Stimulated activated CD8-positive, alpha-beta memory T cell treated with anti-CD3 and anti-CD28 coated beads, Interleukin-12 subunit alpha, Interleukin-12 subunit beta, amount 100 ng/mL, for 24 hours (primary cell): ENCODE results near the gene EPHB2.
"Not testable (repeated sequence)": the region's sequence is repeated elsewhere in the genome, so short reads cannot be mapped to it uniquely, and the experiment has no call there.

ENCODE experiments used
- DNase-seq: peaks from one replicate; pipeline ENCODE4 v3.0.0-alpha.2; 2020; ENCODE audit errors: extremely low read depth

EPHB2 gene

DNA sequence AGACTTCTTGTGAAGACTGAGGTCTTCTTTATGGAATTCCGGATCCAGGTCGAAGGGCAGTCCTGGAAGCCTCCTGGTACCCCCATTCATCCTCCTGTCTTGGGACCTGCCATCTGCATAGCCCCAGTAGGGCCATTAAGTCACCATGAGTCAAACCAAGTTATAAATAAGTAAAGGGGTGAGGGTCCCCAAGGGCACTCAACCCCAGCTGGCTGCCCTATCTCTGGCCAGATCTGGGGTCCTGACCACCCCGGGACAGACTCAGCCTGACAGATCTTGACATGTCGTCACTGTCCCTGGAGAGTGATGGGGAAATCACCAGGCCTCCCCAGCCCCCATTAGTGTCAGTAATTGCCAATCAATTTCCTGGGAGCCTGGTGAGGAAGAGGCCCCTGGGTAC is 108.7 kb downstream of the EPHB2 start:
- no peak for DNase-seq

DNA sequence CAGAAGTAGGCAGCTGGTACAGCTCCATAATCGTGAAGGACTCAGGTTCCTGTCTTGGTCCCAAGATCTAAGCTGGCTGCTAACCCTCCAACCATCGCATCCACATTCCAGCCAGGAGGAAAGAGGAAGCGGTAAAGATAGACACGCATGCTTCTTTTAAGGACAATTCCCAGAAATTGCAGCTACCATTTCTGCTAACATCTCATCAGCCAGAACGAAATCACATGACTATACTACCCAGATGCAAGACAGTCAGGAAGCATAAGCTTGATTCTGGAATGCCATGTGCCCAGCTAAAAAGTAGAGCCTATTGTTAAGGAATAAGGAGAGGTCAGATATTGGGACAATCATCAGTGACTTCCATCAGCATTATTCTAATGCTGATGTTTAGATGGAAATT is 110.4 kb downstream of the EPHB2 start:
- DNase-seq, result no peak

DNA sequence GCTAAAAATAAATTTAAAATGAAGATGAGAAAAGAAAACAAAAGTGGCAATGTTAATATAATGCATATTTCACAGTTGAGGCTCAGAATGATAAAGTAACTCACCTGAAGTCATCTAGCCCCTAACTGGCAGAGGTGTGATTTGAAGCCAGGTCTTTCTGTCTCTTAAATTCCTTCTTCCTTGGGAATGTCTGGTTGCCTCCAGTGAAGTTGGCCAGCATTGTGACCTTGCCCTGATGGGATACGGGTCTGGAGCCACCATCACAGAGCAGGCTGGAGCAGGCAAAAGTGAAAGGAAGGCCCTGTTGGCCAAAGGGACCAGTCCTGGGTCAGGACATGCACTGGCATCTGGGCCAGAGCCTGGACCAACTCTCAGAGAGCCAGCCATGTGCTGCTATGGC is 111.7 kb downstream of the EPHB2 start:
- no peak for DNase-seq

DNA sequence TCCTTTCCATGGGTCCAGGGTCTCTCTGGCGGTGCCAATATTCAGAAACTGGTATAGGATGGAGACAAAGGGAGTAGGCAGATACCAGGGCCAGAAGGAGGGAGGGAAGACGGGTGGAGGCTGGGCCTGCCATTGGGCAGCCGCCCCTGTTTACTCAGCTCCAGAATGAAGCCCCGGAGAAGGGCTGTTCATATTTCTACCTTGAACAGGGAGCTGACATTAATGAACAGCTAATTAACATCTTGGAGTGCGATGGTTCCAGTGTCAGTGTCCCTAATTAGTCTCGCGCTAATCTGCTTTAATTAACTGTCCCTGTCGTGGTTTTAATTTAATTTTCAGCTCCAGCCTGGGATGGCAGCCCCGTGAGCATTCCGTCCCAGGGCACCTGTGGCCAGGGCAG is 113.8 kb downstream of the EPHB2 start:
- no peak for DNase-seq

DNA sequence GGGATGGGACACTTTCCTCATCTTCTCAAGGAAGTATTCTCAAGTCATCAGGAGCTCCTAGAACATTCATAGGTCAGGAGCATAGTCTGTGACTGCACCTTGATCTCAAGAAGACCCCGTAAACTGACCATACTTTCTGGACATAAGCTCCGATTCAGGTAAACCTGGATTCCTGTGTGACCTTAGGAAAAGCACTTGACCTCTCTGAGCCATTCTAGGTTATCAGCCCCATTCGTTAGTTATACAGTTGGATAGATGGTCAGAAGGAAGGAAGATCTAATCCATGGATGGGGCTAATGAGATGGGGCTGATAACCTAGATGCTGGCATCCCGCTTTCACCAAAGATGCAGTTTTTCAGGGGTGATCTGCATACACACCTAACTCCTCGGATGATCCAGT is 114.3 kb downstream of the EPHB2 start:
- no peak for DNase-seq

DNA sequence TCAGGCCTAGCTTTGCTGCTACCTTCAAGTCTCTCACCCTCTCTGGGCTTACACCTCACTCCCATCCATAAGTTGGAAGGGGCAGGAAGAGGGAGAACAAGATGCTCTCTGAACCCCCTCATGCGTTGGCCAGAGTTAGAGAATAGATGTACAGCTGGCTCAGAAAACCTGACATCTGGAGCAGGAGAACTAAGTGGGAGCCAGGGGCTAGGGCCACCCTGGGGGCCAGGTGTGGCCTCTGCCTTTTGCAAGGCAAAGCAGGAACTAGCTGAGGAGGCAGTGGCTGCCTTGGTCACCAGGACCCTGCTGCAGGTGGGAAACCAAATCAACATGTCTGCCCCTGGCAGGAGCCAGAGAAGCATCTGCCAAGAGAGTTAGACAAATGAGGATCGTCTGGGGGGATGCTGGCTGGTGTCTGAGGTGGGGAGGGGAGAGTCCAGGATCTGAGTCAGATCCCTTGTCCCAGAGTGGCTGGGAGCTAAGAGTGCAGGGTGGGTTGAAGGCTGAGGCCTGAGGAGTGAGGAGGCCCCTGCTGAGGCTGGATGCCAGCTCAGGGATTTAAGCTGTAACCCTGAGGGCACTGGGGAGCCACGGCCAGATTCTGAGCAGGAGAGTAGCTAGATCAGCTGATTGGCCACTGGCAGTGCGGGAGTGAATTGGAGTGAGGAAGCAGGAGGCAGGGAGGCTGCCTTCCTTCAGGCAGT is 115.0 kb downstream of the EPHB2 start:
- no peak for DNase-seq

DNA sequence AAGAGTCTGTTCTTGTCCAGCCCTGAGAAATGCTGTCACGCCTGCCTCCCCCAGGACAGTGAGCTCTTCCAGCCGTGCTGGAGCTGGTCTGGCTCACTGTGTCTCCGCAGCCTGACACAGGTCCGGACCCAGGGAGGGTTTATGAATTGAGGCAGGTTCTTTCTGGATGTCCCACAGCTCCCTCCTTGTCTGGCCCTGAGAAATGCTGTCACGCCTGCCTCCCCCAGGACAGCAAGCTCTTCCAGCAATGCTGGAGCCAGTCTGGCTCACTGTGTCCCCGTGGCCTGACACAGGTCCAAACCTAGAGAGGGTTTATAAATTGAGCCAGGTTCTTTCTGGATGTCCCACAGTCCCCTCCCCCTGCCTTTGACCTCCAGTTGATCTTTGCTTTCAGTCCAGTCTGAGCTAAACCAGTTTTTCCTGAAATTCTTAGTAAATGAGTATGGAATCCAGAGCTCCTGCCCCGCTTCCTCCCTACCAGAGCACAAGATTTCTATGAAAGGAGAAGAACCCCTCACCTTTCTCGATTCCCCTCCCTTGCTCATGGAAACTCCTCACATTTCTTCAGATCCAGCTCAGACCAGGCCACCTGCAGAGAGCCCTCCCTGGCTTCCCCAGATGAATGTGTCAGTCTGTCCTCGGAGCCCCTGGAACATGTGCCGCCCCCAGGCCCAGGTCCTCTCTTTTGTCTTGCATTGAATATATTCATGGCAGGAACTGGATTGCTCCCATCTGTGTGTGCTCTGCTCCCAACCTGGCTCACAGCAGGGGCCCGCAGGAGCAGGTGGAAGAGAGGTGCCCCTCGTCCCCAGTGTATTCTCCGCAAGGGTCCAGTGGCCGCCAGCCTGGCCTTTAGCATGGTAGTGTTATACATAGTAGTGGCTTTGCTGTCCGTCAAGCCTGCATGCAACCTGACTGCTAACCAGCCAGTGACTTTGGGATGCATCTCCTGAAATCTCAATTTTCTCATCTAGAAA is 116.3 kb downstream of the EPHB2 start:
- DNase-seq, result no peak

DNA sequence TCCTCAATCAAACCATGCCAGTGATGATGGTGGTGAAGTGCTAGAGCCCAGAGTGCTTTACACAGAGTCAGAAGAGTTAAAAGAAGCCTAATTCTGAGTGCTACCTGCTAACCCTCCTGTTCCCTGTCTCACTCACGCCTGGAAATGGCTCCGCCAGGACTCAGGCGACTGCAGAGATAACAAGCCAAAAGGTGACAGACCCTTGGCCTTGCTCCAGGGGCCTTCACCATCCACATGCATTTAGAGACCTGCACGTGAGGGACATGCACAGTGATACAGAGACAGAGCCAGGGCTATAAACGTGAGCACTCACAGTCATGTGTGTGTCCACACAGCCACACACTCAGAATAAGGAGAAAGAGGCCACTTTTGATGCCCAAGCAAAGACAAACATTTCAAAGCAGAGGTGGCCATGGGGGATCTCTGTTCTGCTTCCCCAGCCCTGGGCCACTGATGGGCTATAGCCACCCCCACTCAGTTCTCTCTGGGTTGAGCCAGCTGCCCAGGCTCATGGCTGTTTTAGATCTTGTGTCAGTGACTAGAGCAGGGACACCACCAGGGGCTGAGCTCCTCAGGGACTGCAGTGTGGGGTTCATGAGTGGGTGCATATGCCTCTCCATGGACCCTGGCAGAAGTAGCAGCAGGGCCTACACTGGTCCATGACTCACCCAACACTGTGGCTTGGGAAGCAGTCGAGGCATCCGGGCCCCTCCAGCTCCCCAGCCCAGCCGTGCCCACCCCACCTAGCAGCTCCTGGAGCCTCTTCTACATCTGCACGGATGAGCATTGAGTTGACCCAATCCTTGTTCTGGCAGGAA is 117.2 kb downstream of the EPHB2 start:
- DNase-seq, result no peak

DNA sequence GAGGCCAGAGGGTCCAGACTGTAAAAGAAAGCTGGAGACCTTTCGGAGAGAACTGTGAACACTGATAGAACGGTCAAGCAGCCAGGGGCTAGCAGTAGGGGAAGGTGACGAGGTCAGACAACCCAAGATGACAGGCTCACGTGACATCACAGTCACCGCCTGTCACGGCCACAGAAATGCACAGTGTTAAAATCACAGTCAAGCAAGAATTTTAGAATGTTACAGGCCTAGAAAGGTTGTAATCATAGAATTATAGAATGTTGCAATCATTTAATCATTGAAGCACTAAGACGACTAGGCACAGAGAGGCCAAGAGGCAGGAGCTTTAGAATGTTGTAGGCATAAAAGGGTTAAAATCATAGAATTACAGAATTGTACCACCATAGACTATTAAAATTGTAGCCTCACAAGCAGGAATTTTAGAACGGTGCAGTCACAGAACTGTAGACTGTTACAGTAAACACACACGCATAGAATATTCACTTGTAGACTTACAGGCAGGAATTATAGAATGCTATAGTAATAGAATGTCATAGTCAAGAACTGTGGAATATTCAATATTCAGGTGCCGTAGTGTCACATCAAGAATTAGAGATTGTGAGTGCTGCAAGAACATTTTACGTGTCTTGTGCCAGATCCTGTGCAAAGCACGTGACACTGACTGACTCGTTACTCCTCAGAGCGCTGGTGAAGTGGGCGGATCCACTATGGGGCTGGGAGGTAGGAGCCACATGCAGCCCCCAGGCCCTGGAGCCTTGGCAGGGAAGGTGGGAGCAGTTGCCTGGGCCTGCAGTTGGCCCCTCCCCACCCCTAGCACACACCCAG is 118.1 kb downstream of the EPHB2 start:
- no peak for DNase-seq

DNA sequence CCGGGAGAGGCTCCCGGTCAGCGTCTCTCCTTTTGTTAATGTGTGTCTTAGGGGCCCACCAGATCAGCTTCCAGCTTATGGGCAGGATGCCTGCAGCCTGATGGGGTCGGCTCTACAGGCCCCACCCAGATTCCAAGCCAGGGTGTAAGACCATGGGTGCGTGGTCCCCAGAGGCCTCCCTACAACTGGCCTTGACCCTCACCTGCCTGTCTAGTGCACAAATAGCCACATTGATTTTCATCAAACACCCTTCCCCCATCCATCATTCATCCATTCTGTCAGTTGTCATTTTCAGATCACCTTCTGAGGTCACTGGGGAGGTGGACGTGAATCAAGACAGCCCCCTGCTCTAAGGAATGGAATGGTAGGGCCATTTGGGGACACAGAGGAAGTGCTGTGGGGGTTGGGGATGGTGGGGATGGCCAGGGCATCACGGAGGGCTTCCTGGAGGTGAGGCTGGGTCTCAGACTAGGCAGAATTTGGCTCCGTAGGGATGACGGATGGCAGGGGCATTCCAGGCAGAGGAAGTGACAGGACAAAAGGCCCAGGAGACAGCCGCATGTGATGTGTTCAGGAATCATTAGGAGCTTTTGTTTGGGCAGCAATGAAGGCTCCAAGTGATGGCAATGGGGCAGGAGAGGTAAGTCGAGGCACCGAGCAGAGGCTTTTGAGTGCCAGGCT is 118.8 kb downstream of the EPHB2 start:
- DNase-seq, result no peak

DNA sequence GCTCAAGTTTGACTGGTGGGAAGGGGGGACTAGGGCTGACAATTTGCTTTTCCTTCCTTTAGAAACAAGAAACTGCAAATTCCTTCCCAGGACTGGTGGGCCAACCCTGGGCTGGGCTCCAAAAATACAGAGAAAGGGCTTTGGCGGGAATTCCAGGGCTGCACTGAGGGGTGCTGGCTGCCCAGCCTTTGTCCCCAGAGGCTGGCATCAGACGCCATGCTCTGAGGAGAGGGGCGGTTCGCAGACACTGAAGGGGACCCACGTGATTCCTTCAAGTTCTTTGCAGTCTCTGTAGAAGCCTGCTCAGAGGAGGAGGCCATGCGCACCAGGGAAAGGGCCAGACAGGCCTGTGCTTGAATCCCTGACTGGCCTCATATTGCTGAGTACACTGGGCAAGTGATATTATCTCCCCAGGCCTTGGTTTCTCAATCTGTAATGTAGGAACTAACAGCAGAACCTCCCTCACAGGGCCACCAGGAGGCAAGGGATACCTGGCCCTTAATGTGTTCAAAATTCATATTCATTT is 119.5 kb downstream of the EPHB2 start:
- DNase-seq, result no peak

DNA sequence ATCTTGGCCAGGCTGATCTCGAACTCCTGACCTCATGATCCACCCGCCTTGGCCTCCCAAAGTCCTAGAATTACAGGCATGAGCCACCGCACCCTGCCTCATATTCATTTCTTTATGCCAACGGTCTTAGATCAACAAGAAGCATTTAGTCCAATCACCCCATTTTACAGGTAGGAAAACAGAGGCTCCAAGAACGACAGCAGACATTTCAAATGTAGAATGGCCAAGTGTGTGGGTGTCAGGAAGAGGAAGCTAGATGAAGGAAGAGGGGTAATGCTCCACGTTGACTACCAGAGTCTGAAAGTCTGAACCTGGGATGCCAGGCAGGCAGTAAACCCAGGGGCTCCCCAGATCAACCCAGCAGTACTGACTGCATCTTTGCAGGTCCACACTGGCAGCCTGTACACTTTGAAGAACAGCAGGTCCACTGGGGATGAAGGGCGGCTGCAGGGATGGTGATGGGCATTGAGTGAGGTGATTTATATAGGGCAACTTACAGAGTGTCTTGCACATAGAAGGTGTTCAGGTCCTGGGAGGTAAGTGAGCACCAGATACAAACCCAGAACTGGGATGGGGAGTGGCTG is 120.2 kb downstream of the EPHB2 start:
- no peak for DNase-seq

DNA sequence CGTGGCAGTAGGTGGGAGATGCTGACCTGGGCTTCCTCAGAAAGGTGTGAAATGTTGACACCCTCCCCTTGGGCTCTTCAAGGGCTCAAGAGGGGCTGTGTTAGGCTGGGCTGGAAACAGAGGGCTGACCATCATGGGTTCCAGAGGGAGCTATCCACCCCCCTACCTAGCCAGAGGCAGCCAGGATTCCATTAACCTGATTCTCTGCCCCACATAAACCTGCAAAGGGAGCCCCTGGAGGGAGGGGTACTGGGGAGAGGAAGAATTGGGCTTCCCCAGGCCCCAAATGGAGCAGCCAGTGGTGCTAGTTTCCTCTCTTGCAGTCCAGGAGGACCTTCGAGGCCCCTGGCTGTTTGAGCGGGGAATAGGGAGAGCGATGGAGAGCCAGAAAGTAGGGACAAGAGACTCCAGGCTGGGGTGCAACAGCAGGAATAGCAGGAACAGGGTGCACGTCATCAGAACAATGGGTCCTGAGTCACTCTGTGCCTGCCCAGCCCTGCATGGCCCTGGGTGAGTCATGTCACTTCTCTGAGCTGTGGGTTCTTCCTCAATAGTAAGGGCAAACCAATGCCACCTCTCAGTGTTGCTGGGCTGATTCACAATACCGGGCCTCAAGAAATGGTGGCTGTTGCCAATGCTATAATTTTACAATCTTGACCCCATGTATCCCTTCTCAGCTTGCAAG is 121.2 kb downstream of the EPHB2 start:
- no peak for DNase-seq

DNA sequence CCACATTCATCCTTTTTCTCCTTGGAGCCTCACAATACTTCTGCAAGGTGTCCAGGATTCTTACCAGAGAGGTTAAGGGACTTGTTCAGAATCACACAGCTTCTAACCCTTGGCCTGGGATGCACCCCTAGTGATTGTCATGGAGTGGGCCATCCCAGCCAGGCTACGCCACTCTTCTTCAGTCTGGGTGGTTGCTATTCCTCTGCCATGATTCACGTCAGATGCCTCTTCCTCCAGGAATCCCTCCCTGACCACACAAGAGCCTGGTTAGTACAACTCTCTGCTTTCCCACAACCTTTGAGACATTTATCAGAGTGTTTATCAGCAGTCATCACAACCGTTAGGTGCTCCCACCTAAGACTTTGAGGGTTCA is 121.8 kb downstream of the EPHB2 start:
- DNase-seq, result no peak

DNA sequence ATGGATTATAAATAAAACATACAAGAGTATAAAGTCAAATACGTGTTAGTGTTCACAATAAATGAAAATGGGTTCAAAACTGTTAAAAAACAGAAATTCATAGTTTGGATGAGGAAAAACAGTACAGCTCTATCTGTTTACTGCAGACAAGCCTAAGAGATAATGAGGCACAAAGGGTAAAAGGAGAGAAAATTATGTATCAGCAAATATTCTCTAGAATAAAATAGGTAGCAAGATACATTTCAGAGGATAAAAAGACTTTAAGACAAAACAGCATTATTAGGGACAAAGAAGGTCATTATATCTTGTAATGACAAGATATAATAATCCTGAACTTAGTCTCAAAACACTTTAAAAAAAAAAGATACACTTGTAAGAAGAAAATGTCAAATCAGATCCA is 123.1 kb downstream of the EPHB2 start:
- no peak for DNase-seq

DNA sequence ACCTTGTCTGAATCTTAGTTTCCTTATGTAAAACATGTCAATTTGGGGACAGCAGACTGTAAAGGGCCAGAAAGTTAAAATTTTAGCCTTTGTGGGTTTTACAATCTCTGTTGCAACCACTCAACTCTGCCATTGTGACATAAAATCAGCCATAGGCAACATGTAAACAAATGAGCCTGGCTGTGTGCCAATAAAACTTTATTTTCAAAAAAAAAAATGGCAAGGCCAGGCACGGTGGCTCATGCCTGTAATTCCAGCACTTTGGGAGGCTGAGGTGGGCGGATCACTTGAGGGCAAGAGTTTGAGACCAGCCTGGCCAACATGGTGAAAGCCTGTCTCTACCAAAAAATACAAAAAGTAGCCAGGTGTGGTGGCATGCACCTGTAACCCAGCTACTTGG is 123.8 kb downstream of the EPHB2 start:
- DNase-seq, result not testable (repeated sequence)

DNA sequence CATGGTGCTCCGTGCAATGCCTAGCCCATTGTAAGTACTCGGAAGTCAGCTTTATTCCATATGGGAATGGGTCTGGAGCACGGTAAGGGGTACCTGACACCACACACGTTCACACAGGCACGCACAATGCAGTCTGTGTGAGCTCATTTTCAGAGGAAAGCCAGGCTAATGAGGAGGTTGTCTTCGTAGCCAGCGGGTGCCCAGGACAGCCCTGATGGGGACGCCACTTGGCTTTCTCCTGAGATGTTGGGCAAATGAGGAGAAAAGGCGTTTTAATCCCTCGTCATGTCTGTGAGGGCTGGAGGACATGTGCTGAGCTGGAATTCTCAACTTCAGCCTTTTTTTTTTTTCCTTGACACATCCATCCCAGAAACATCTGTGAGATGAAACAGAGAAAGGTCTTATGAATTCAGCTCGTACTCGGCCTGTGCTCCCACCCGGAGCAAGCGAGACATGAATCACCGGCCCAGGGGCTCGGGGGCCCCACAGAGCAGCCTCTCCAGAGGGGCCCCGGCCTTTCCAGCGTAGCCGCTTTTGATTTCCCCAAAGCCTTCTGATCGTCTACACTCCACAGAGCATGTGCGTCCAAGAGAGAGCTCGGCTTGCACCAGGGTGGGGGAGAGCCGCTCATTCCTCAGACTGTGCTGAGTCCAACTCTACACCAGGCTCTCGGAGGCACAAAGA is 125.1 kb downstream of the EPHB2 start:
- no peak for DNase-seq

DNA sequence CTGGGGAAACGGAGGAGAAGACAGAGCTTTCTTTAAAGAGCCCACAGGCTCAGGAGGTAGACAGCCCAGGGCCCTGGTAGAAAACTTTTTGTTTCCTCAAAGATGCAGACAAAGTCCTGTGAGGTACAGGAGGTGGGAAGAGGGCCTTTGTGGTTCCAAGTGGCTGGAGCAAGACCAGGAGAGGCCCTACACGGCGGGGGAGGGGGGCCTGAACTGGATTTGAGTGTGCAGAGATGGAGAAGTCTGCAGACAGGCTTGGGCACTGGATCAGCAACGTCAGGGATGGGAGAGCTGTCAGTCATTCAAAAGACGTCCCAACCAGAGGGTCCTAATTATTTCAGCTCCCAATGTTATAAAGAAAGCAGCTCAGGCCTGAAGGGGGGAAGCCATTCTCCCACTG is 126.2 kb downstream of the EPHB2 start:
- no peak for DNase-seq

DNA sequence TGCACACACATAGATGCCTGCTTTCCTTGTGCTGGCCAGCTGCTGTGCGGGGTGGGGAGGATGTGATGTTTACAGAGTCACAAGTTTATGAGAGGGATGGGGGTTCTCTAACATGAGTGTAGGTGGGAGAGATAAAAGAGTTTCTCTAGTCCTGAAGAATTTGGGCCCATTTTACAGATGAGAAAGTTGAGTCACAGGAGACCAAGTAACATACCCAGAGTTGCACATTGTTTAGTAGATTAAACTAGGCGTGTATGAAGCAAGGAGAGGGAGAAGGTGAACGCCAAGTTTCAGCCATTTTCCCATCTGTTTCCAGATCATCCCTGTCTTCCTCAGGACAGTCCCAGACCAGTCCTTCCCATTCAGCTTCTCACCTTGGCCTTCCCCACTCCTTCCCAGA is 126.7 kb downstream of the EPHB2 start:
- no peak for DNase-seq
